Measurements from ENCODE around the gene CLDND1.

The CLDND1 gene

DNA sequence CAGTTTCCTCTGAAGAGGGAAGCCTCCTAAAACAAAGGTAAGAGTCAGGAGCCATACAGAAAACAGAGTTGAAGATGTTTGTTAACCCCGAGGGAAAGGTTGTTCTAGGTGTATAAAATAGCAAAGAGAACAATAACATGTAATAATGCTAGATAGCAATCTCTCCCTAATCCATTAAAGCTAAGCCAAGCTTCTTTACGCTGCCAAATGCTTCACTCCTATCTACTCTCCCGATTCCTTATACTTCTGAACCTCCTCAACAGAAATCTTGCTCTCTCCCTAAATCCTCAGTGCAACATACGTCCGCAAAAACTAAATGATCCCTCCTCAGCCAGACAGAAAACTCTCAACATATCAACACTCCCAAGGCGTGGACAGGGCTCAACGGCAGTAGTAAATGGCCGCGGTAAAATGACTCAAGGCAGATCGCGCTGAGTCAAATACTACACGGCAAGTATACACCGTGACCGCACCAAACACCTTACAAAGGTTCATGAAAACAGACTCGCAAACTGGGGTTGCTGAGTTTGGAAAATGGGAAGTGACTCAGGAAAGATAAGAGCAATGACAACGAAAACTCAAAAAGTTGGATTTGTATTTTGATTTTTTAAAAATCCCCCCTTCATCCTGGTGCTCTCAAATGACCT, 682 bp downstream of the CLDND1 start:
- H3K4me3 ChIP-seq (ENCODE audit: low read depth, low read length): peak overlapping the region; percentile 71

DNA sequence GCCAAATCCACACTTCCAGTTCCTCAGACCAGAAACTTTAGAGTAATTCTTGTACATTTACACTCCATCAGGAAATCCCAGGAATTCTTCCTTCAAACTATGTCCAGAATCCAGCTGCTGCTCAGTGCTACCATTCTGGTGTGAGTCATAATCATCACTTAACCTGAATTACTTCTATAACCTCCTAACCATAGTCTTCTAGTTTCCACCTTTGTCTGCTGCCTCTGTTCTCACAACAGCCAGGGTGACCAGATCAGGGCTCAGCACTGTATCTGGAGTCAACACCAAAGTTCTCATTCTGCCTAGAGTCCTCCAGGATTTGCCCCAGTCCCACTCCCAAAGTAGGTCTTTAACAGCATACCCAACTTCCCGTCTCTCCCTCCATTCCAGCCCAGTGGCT, 3.4 kb downstream of the CLDND1 start:
- H3K4me3 ChIP-seq (ENCODE audit: low read depth, low read length): no peak overlapping the region

GRCh38 chr3:98518816-98519215, 3.9 kb downstream of the CLDND1 start:
- H3K4me3 ChIP-seq (ENCODE audit: low read depth, low read length): no peak overlapping the region

- no peak overlapping the region for H3K4me3 ChIP-seq (ENCODE audit: low read depth, low read length)
These were observed 7.8 kb downstream of the CLDND1 start for GRCh38 chr3:98514948-98515347.

DNA sequence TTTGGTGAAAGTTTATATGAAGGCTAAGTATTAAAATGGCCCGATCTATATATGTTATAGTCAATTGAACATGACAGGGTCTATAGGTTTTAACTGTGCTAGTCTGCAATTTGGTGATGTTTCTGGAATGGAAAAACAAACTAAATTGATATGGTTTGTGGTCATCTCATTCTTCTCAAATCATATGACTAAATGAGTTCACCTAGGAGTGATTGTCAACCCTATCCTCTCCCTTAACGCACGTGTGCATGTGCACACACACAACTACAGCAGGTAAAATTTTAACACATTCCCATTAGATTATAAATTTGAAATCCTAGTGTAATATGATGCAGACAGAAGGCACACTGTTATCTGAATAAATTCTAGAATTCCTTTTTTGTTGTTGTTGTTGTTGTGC, 9.0 kb downstream of the CLDND1 start:
- no peak overlapping the region for H3K4me3 ChIP-seq (ENCODE audit: low read depth, low read length)

DNA sequence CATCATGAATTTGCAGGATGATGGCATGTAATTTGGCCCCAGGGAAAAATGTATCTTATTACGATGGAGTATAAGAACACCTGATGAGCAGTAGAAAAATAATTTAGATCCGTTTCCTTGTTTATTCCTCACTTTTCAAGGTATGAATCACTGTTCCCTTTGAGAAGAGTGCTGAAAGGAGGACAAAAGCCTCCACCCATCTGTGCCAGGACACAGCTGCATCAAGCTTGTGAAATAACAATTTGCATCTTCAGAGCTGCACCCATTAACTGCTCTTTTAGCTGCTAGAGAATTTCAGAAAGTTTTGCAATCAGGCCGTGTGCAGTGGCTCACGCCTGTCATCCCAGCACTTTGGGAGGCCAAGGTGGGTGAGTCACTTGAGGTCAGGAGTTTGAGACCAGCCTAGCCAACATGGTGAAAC, 9.6 kb downstream of the CLDND1 start:
- no peak overlapping the region for H3K4me3 ChIP-seq (ENCODE audit: low read depth, low read length)

GRCh38 chr3:98512576-98512975, 10.1 kb downstream of the CLDND1 start:
- no peak overlapping the region for H3K4me3 ChIP-seq (ENCODE audit: low read depth, low read length)

DNA sequence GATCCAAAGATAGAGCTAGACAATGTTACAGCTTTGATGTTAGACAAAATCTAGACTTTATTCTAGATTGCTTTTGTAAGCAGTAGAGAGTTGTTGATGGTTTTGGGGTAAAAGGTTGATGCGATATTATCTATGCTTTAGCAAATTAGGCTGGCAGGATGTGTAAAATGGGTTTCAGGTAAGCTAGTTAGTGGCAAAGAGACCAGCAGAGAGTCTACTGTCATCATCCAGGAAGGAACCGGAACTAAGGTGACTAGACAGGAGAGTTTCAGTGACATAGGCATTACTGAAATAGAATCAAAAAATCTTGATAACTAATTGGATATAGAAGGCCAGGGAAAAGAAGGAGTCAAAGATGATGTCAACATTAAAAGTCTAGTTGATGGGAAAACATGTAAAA, 14.1 kb downstream of the CLDND1 start:
- no peak overlapping the region for H3K4me3 ChIP-seq (ENCODE audit: low read depth, low read length)

DNA sequence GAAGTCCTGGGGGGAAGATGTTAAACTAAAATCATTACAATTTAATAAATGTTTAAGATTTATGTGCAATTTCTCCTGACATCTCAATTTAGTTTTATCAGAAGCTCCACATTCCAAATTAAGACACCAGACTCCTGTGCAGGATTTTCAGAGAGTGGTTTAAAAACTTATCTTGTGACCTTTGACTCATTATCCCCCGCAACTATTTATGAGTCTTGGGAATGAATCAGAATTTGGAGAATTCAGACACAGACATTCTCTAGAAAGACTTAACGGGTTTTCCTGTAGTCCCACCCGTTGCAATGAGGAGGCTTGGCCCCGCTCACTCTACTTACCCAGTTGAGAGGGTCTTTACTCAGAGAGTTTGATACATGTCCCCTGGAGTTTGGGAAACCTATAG, 18.2 kb downstream of the CLDND1 start:
- no peak overlapping the region for H3K4me3 ChIP-seq (ENCODE audit: low read depth, low read length)

GRCh38 chr3:98501863-98502576, 20.7 kb downstream of the CLDND1 start:
- no peak overlapping the region for H3K4me3 ChIP-seq (ENCODE audit: low read depth, low read length)

DNA sequence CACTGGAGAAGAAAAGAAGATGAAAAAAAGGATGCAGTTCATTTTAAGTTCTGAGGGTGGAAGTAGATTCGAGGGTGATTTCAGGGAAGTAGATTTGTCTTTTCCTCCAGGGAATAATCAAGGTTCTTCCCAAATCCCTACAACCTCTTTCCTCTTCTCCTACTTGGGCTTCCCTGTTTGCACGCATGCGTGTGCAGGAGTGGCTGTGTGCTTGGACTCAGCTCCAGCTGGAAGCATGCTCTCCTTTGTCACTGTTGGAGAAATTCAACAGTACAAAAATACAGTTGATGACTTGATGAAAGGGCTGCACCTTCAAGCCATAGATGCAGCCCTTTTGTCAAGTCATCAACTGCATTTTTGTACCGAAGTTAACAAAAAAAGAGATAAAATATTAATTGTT, 21.4 kb downstream of the CLDND1 start:
- no peak overlapping the region for H3K4me3 ChIP-seq (ENCODE audit: low read depth, low read length)

DNA sequence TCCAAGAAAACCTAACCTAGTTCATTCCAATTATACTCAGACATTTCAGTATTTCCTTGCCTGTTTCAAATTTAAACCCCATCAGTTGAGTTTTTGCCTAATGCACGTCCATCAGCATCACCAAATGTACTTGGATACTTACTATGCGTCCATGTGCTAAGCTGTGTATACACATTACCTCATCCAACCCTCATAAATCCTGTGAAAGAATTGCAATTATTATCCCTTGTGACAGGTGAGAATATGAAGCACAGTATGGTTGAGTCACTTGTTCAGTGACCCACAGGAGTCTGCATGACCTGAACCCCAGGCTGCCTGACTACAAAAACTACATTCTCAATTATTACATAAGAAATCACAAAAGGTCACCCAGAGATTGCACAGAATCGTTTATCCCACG, 22.7 kb downstream of the CLDND1 start:
- no peak overlapping the region for H3K4me3 ChIP-seq (ENCODE audit: low read depth, low read length)

DNA sequence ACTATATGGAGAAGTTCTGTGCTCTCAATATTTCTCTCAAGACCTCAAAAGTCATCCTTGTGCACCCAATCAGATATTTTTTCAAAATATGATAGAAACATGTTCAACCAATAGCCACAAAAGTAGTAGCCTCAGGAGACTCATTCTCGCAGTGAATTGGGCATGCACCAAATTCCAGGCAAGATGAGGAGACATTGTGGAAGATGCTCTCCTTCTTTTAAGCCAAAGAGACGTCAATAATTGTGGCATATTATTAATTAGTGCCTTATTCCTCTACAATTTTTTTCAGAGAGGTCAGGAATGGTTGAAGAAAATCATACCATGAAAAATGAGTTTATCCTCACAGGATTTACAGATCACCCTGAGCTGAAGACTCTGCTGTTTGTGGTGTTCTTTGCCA, 25.3 kb downstream of the CLDND1 start, which contains the start of gene OR5K2:
Gene OR5K2, plus strand, starts transcription at position 301 of the 400 bp plus-strand sequence. Its CDS starts 0 bp downstream, at position 301.
- H3K4me3 ChIP-seq (ENCODE audit: low read depth, low read length): no peak within 1 kb of the TSS

DNA sequence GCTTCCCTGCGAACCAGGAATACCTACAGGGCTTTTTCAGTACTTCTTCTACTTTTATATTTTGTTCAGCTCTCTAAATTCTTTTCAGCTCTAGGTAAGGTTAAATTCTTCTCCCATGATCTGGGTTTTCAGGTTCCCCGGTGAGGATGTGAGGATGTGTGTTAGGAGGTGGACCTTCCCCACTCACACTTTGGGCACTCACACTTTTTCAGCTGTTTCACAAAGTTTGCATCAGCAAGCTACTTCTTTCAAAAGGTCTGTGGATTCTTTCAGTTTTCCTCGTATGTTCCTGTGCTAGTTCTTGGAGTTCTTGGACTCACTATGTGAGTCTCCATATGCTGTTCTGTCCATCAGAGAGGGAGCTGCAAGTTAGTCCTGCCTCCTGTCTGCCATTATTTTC, 39.1 kb downstream of the CLDND1 start:
- H3K4me3 ChIP-seq (ENCODE audit: low read depth, low read length): no peak overlapping the region

GRCh38 chr3:98482717-98483482, 39.8 kb downstream of the CLDND1 start:
- H3K4me3 ChIP-seq (ENCODE audit: low read depth, low read length): no peak overlapping the region
